22Rv1 (cell line): ENCODE measurements around the gene NAV2.

ENCODE experiments used
- ZFX ChIP-seq: fragments of 450-650 bp; IDR thresholded peaks from 2 replicates; pipeline ENCODE4 v1.6.1; 2017; ENCODE audit warnings: antibody characterized with exemption, borderline replicate concordance
- TF ChIP-seq, protein P1 (sequence below): fragments of 450-650 bp; IDR thresholded peaks from 2 replicates; pipeline ENCODE4 v1.5.1; 2017; ENCODE audit warnings: mild to moderate bottlenecking

DNA sequence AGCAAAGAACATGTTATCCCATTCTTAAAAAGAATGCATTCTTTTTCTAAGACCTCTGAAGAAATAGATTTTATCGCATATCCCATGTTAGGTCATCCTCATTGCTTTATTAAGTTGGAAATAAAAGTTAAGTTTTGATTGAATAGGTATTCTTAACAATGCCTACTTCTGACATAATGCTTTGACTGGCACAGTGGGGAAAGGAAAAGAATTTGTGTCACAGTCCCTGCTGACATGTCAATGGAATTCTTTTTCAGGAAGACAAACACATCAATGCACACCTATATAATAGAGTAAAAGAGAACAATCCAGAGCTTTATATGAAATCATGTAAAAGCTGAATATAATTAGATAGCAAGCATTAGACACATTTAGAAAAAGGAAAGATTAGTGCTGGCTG, 341.9 kb downstream of the NAV2 start:
- TF ChIP-seq, protein P1, sequence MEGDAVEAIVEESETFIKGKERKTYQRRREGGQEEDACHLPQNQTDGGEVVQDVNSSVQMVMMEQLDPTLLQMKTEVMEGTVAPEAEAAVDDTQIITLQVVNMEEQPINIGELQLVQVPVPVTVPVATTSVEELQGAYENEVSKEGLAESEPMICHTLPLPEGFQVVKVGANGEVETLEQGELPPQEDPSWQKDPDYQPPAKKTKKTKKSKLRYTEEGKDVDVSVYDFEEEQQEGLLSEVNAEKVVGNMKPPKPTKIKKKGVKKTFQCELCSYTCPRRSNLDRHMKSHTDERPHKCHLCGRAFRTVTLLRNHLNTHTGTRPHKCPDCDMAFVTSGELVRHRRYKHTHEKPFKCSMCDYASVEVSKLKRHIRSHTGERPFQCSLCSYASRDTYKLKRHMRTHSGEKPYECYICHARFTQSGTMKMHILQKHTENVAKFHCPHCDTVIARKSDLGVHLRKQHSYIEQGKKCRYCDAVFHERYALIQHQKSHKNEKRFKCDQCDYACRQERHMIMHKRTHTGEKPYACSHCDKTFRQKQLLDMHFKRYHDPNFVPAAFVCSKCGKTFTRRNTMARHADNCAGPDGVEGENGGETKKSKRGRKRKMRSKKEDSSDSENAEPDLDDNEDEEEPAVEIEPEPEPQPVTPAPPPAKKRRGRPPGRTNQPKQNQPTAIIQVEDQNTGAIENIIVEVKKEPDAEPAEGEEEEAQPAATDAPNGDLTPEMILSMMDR = no peak
- TF ChIP-seq ZFX = no peak
